ENCODE results near the gene CDC16. TPM values are rescaled to one million over a fixed set of nuclear protein-coding genes. Genes with fewer than 3 reads are reported as not detected.

Gene CDC16
- total RNA-seq, 1 donor from 2014 or later = 104 TPM

GRCh38 chr13:114219392-114219791 lies 15.3 kb upstream of the CDC16 start:
- Mint-ChIP-seq H3K36me3 (ENCODE audit: insufficient read depth) (no peaks in the 10 kb centered on the region), H3K4me3 (ENCODE audit: low read depth) (no peak overlapping the region), H3K27me3 (peaks cover 3% of the 10 kb centered on the region), H3K9me3 (ENCODE audit: low read depth) (no peaks in the 10 kb centered on the region), H3K27ac (no peak overlapping the region), H3K4me1 (ENCODE audit: low read depth) (no peaks in the 10 kb centered on the region)
- TF ChIP-seq CTCF (IDR thresholded peaks at IDR 0.05; ENCODE audit: unreplicated experiment) = no peak
- no peak for DNase-seq (ENCODE audit: low spot score, unreplicated experiment)

GRCh38 chr13:114222461-114222968 lies 12.2 kb upstream of the CDC16 start:
- no peak for DNase-seq (ENCODE audit: low spot score, unreplicated experiment)
- no peak overlapping the region for H3K4me3 Mint-ChIP-seq (ENCODE audit: low read depth)
- H3K27ac Mint-ChIP-seq = no peak overlapping the region
- TF ChIP-seq CTCF (IDR thresholded peaks at IDR 0.05; ENCODE audit: unreplicated experiment) = no peak
- H3K27me3 Mint-ChIP-seq = peaks cover 6% of the 10 kb centered on the region
- H3K9me3 Mint-ChIP-seq (ENCODE audit: low read depth) = no peaks in the 10 kb centered on the region
- H3K4me1 Mint-ChIP-seq (ENCODE audit: low read depth) = peaks cover 5% of the 10 kb centered on the region
- H3K36me3 Mint-ChIP-seq (ENCODE audit: insufficient read depth) = no peaks in the 10 kb centered on the region

- no peak overlapping the region for H3K27ac Mint-ChIP-seq
- H3K4me3 Mint-ChIP-seq (ENCODE audit: low read depth) = no peak overlapping the region
- no peaks in the 10 kb centered on the region for H3K36me3 Mint-ChIP-seq (ENCODE audit: insufficient read depth)
- TF ChIP-seq CTCF (IDR thresholded peaks at IDR 0.05; ENCODE audit: unreplicated experiment) = no peak
- DNase-seq (ENCODE audit: low spot score, unreplicated experiment) = no peak
- no peaks in the 10 kb centered on the region for H3K9me3 Mint-ChIP-seq (ENCODE audit: low read depth)
- peaks cover 6% of the 10 kb centered on the region for H3K4me1 Mint-ChIP-seq (ENCODE audit: low read depth)
- peaks cover 12% of the 10 kb centered on the region for H3K27me3 Mint-ChIP-seq
Observed at GRCh38 chr13:114224201-114224600, 10.5 kb upstream of the CDC16 start.

- H3K36me3 Mint-ChIP-seq (ENCODE audit: insufficient read depth) = no peaks in the 10 kb centered on the region
- H3K9me3 Mint-ChIP-seq (ENCODE audit: low read depth) = no peaks in the 10 kb centered on the region
- H3K27ac Mint-ChIP-seq = no peak overlapping the region
- H3K4me1 Mint-ChIP-seq (ENCODE audit: low read depth) = peaks cover 16% of the 10 kb centered on the region
- H3K4me3 Mint-ChIP-seq (ENCODE audit: low read depth) = no peak overlapping the region
- no peak for TF ChIP-seq CTCF (IDR thresholded peaks at IDR 0.05; ENCODE audit: unreplicated experiment)
- DNase-seq (ENCODE audit: low spot score, unreplicated experiment) = no peak
- H3K27me3 Mint-ChIP-seq = peaks cover 16% of the 10 kb centered on the region
Observed at GRCh38 chr13:114225610-114226009, 9.1 kb upstream of the CDC16 start.

GRCh38 chr13:114226088-114226487 lies 8.6 kb upstream of the CDC16 start:
- Mint-ChIP-seq H3K4me3 (ENCODE audit: low read depth) (no peak overlapping the region), H3K27ac (no peak overlapping the region), H3K36me3 (ENCODE audit: insufficient read depth) (no peaks in the 10 kb centered on the region), H3K27me3 (peaks cover 16% of the 10 kb centered on the region), H3K4me1 (ENCODE audit: low read depth) (peaks cover 16% of the 10 kb centered on the region), H3K9me3 (ENCODE audit: low read depth) (no peaks in the 10 kb centered on the region)
- no peak for TF ChIP-seq CTCF (IDR thresholded peaks at IDR 0.05; ENCODE audit: unreplicated experiment)
- DNase-seq (ENCODE audit: low spot score, unreplicated experiment) = no peak
